Neuronal stem cell (in vitro differentiated cells): ENCODE results near the gene IFITM1.

Source experiments
- DNase-seq: peaks from one replicate; pipeline ENCODE4 v3.0.0-alpha.2; 2013; ENCODE audit warnings: low spot score
- H2AFZ ChIP-seq: one replicate; pipeline ENCODE4 v1.6.1; 2013; ENCODE audit warnings: mild to moderate bottlenecking, low read length, inconsistent platforms
- H2AK5ac ChIP-seq: 2 replicates; pipeline ENCODE4 v1.6.1; 2013; ENCODE audit warnings: low read depth, mild to moderate bottlenecking, inconsistent platforms, low read length, moderate library complexity, mixed read lengths
- H2BK120ac ChIP-seq: 2 replicates; pipeline ENCODE4 v1.6.1; 2013; ENCODE audit warnings: low read depth, mild to moderate bottlenecking, inconsistent platforms, low read length, moderate library complexity, mixed read lengths
- H2BK12ac ChIP-seq: one replicate; pipeline ENCODE4 v1.6.1; 2013; ENCODE audit warnings: low read length, inconsistent platforms
- H2BK15ac ChIP-seq: 2 replicates; pipeline ENCODE4 v1.6.1; 2013; ENCODE audit warnings: mild to moderate bottlenecking, low read length, inconsistent platforms, mixed read lengths
- H2BK5ac ChIP-seq: one replicate; pipeline ENCODE4 v1.6.1; 2013; ENCODE audit warnings: inconsistent platforms, mild to moderate bottlenecking, low read length, moderate library complexity
- H3K14ac ChIP-seq: one replicate; pipeline ENCODE4 v1.6.1; 2013; ENCODE audit warnings: low read length, inconsistent platforms
- H3K18ac ChIP-seq: 2 replicates; pipeline ENCODE4 v1.6.1; 2013; ENCODE audit warnings: low read length, inconsistent platforms
- H3K23ac ChIP-seq: 2 replicates; pipeline ENCODE4 v1.6.1; 2013; ENCODE audit warnings: low read depth, mild to moderate bottlenecking, mixed read lengths, low read length, inconsistent platforms; ENCODE audit not compliant: poor library complexity
- H3K27ac ChIP-seq: replicated peaks from 3 replicates; pipeline ENCODE4 v1.5.1; 2013; ENCODE audit warnings: low read length, inconsistent platforms
- H3K27me3 ChIP-seq, 3 experiments: 2 replicates each; pipeline ENCODE4 v1.6.1; 2013; ENCODE audit warnings: low read length in 3 of 3, mild to moderate bottlenecking in 2 of 3, inconsistent platforms in 1 of 3, low read depth in 1 of 3, mixed read lengths in 1 of 3, moderate library complexity in 1 of 3; ENCODE audit not compliant: control insufficient read depth in 3 of 3, insufficient read depth in 3 of 3
- H3K36me3 ChIP-seq, 2 donors: replicated peaks in 1 of 2; 2 replicates each; pipeline ENCODE4 v1.6.1; 2013; ENCODE audit warnings: low read length in 2 of 2; ENCODE audit not compliant: control insufficient read depth in 2 of 2, insufficient read depth in 2 of 2
- H3K4ac ChIP-seq: 2 replicates; pipeline ENCODE4 v1.6.1; 2013; ENCODE audit warnings: inconsistent platforms, mild to moderate bottlenecking, low read length, moderate library complexity
- H3K4me1 ChIP-seq, 2 donors: 1 replicate in 1 of 2; 2 replicates in 1 of 2; pipeline ENCODE4 v1.6.1; 2013; ENCODE audit warnings: low read length in 2 of 2, low read depth in 1 of 2; ENCODE audit not compliant: control insufficient read depth in 2 of 2, insufficient read depth in 1 of 2
- H3K4me2 ChIP-seq: one replicate; pipeline ENCODE4 v1.6.1; 2013; ENCODE audit warnings: mild to moderate bottlenecking, low read length, inconsistent platforms; ENCODE audit not compliant: insufficient read depth, poor library complexity, severe bottlenecking
- H3K4me3 ChIP-seq, 2 donors: 2 replicates each; pipeline ENCODE4 v1.5.1; 2013; ENCODE audit warnings: low read length in 2 of 2, mild to moderate bottlenecking in 2 of 2, inconsistent platforms in 1 of 2, moderate library complexity in 1 of 2
- H3K79me1 ChIP-seq: one replicate; pipeline ENCODE4 v1.6.1; 2013; ENCODE audit warnings: low read depth, mild to moderate bottlenecking, inconsistent platforms, low read length, moderate library complexity
- H3K9ac ChIP-seq: one replicate; pipeline ENCODE4 v1.6.1; 2013; ENCODE audit warnings: mild to moderate bottlenecking, low read depth, low read length, inconsistent platforms; ENCODE audit not compliant: poor library complexity
- H3K9me3 ChIP-seq, 2 donors: replicated peaks in 1 of 2; 2 replicates each; pipeline versions ENCODE3 to v1.6.1; 2013; ENCODE audit warnings: low read length in 2 of 2, mild to moderate bottlenecking in 2 of 2, inconsistent platforms in 1 of 2, low read depth in 1 of 2, mixed read lengths in 1 of 2, moderate library complexity in 1 of 2; ENCODE audit not compliant: control insufficient read depth in 2 of 2, insufficient read depth in 1 of 2
- H4K8ac ChIP-seq: one replicate; pipeline ENCODE4 v1.6.1; 2013; ENCODE audit warnings: low read depth, mild to moderate bottlenecking, inconsistent platforms, low read length, moderate library complexity
- H4K91ac ChIP-seq: one replicate; pipeline ENCODE4 v1.6.1; 2013; ENCODE audit warnings: low read length, low read depth, mild to moderate bottlenecking, inconsistent platforms; ENCODE audit not compliant: poor library complexity
- WGBS, 2 donors: extraction: QIAGEN DNeasy Blood & Tissue Kit; methylation state at CpG; one replicate each; pipeline ENCODE4 v1.1.7; 2013; ENCODE audit warnings: missing lambda C conversion rate in 2 of 2, mixed read lengths in 1 of 2; ENCODE audit not compliant: insufficient read length in 2 of 2, insufficient replicate concordance in 1 of 2; ENCODE audit errors: extremely low coverage in 2 of 2; 5-methylcytosine and 5-hydroxymethylcytosine counted together

IFITM1 gene

GRCh38 chr11:269146-269890 is 44.5 kb upstream of the IFITM1 start:
- Histone ChIP-seq H3K18ac (no peak overlapping the region), H3K14ac (no peak overlapping the region), H2AFZ (peak overlapping the region; percentile 53), H3K4me3 (no peak overlapping the region), H2AK5ac (no peak overlapping the region), H4K91ac (no peak overlapping the region), H3K27me3 (no peaks in the 10 kb centered on the region), H3K36me3 (no peaks in the 10 kb centered on the region), H3K9ac (no peak overlapping the region), H3K4me2 (no peak overlapping the region), H2BK15ac (no peak overlapping the region), H4K8ac (no peak overlapping the region), H2BK5ac (no peak overlapping the region), H3K23ac (no peak overlapping the region), H3K4ac (no peak overlapping the region), H2BK120ac (no peak overlapping the region), H3K9me3 (peaks cover 3 to 4% of the 10 kb centered on the region in 2 donors), H3K4me1 (peaks cover 0 to 5% of the 10 kb centered on the region in 2 donors), H2BK12ac (no peak overlapping the region), H3K79me1 (no peaks in the 10 kb centered on the region), H3K27ac (no peak overlapping the region)
- no peak for DNase-seq
- no CpG with 5 or more reads among the region's 21 CpGs for WGBS, 2 donors

DNA sequence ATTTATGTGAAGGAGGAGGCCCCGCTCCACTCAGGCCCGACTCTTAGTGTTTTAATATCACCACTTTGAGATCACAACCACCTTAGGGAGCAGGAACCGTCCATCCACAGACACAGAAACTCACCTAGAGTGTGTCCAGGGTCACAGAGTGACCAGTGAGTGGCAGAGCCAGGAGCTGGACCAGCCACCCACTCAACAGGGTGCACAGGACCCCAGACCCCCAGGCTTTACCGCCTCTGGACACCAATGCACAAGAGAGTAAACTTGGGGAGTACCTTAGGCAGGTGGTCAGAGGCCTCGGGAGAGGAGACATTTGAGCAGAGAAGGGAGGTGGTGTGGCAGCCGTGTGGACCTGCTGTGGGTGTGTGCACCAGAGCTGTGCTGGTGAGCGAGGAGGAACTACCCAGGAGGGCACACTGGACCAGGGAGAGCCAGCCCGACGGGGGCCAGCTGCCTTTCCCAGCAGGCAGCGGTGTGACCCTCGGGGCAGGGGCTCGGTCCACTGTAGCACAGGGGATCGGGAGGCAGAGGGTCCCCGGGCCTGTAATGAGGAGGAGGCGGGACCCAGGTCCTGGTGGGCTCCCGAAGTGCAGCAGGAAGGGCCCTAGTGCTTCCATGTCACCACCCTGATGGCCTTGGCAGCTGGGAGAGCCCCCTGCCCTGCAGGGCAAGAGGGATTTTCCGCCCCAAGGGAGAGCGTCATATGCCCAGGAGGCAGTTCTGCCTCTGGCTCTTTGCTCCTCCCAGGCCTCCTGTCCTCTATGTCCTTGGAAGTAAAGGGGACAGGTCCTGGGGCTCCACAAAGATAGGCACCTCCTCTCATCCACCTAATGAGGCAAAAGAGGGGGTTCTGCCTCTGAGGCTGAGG is 43.2 kb upstream of the IFITM1 start:
- H3K18ac ChIP-seq, result peak overlapping the region; percentile 64
- no peaks in the 10 kb centered on the region for H3K27me3 ChIP-seq
- H3K79me1 ChIP-seq, result no peaks in the 10 kb centered on the region
- no peak overlapping the region for H3K4me2 ChIP-seq
- peak overlapping the region; percentile 43 for H4K8ac ChIP-seq
- H2BK12ac ChIP-seq, result peak overlapping the region; percentile 7
- H4K91ac ChIP-seq, result no peak overlapping the region
- H2BK15ac ChIP-seq, result peak overlapping the region; percentile 92
- H2AK5ac ChIP-seq, result peak overlapping the region; percentile 94
- no peak overlapping the region for H3K27ac ChIP-seq
- H2BK5ac ChIP-seq, result peak overlapping the region; percentile 24
- no peak overlapping the region for H2AFZ ChIP-seq
- H3K36me3 ChIP-seq, result no peaks in the 10 kb centered on the region
- H3K4me1 ChIP-seq, result peaks cover 0 to 5% of the 10 kb centered on the region in 2 donors
- no peak overlapping the region for H3K4me3 ChIP-seq
- H3K9me3 ChIP-seq, result peaks cover 3 to 4% of the 10 kb centered on the region in 2 donors
- peak overlapping the region; percentile 21 for H3K9ac ChIP-seq
- peak overlapping the region; percentile 61 for H2BK120ac ChIP-seq
- peak overlapping the region; percentile 73 for H3K23ac ChIP-seq
- no peak overlapping the region for H3K4ac ChIP-seq
- no peak for DNase-seq
- WGBS, 2 donors, result no CpG with 5 or more reads among the region's 18 CpGs
- peak overlapping the region; percentile 21 for H3K14ac ChIP-seq

DNA sequence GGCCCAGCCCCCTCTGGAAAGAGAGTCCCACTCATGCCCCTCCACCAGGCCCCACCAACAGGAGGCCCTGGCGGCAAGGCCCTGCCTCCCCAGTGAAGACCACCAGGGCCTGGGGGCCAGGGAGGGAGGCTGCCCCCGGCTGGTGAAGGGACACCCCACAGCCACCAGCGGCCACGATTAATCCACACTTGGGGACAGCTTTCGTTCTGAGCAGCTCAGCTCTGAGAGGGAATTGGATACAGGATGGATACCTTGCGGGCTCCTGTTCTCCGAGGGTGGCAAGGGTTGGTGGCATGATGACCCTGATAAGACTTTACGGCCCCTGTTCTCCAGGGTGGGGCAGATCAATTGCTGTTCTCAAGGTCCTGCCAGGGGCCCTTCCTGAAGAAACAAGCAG is 42.5 kb upstream of the IFITM1 start:
- Histone ChIP-seq H3K79me1 (no peaks in the 10 kb centered on the region), H2BK12ac (no peak overlapping the region), H3K4me1 (peaks cover 0 to 5% of the 10 kb centered on the region in 2 donors), H2BK120ac (no peak overlapping the region), H3K4ac (no peak overlapping the region), H2AK5ac (peak overlapping the region; percentile 94), H3K9ac (no peak overlapping the region), H3K14ac (no peak overlapping the region), H4K91ac (no peak overlapping the region), H3K9me3 (peaks cover 3 to 8% of the 10 kb centered on the region in 2 donors), H3K27me3 (no peaks in the 10 kb centered on the region), H3K4me3 (no peak overlapping the region), H4K8ac (no peak overlapping the region), H3K23ac (no peak overlapping the region), H3K18ac (no peak overlapping the region), H3K36me3 (no peaks in the 10 kb centered on the region), H2BK15ac (peak overlapping the region; percentile 49), H3K4me2 (no peak overlapping the region), H3K27ac (no peak overlapping the region), H2AFZ (no peak overlapping the region), H2BK5ac (no peak overlapping the region)
- no CpG with 5 or more reads among the region's 8 CpGs for WGBS, 2 donors
- no peak for DNase-seq
